Activated CD4-positive, alpha-beta T cell treated with anti-CD3 and anti-CD28 coated beads, Interleukin-2, Interleukin-4, amounts not matched to agents 100 ng/mL and 50 ng/mL, durations not matched to agents 16 hours and 8 hours (primary cell): ENCODE data around the gene GJC1.

Experiments
- DNase-seq: peaks from one replicate; pipeline ENCODE4 v3.0.0-alpha.2; 2020; ENCODE audit warnings: low spot score

The GJC1 gene

GRCh38 chr17:44798356-44798755, 31.7 kb downstream of the GJC1 start:
- no peak for DNase-seq

DNA sequence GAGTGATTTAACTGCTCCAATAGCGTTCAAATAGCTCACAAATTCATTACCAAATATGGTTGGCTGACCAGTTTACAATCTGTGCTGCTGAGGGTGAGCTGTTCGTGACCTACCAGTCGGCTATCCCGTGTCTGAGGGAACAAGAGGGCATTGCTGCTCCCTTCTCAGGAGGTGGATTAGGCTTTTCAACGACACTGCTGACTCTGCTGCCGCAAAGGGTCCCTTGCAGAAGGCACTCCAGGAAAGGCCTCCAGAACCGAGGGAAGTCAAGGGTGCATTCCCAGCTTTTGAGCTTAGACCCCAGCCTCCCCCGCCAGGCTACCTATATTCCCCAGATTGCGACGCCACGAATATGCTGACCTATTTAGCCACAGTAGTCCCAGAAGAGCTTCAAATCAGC, 32.3 kb downstream of the GJC1 start:
- DNase-seq: no peak

DNA sequence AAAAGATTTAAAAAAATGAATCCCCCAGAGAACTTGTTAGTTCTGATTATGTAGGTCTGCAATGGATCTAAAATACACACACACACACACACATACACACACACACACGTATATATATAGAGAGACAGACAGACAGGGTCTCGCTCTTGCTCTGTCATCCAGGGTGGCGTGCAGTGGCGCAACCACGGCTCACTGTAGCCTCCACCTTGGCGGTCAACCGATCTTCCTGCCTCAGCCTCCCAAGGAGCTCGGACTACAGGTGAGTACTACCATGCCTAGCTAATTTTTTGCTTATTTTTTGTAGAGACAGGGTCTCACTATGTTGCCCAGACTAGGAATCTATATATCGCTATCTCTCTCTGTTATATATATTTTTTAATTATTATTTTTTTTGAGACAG, 33.4 kb downstream of the GJC1 start:
- no peak for DNase-seq

DNA sequence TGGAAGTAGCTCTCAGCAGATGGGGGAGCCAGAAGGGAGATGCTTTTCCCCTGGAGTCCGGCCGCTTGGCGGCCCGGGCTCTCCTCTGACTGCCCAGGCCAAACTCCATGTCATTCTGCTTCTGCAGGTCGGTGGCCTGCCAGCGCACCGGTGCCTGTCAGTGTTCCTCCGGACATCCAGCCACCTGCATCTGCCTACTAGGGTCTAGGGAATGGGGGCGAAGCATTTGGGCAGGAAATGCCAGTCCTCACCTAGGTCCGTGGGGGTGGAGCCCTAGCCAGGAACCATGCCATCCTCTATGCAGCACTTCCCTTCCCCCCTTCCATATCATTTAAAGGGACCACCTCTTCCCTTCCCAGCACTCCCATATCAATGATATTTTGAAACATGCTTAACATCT, 34.2 kb downstream of the GJC1 start:
- DNase-seq: no peak

- DNase-seq: no peak
These were observed 34.7 kb downstream of the GJC1 start for GRCh38 chr17:44795421-44795820.

DNA sequence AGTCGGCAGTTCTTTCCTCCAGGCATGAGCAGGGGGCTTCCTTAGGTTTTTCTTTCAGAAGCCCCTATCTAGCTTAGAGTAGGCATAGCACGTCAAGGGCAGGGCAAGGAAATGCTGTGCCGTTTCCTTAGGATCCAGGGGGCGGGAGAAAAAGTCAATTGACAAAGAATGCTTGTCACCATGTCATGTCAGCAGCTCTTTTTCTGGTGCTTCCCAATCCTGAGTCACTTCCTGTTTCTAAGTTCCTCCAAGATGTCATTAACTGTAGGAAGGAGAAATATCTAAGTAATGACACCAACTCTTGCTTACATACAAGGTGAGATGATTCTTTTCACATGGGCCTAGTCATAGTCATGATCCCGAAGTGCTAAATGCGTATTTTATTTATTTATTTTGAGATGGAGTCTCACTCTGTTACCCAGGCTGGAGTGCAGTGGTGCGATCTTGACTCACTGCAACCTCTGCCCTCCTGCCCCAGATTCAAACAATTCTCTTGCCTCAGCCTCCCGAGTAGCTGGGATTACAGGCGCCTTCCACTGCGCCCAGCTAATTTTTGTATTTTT, 35.2 kb downstream of the GJC1 start:
- no peak for DNase-seq

DNA sequence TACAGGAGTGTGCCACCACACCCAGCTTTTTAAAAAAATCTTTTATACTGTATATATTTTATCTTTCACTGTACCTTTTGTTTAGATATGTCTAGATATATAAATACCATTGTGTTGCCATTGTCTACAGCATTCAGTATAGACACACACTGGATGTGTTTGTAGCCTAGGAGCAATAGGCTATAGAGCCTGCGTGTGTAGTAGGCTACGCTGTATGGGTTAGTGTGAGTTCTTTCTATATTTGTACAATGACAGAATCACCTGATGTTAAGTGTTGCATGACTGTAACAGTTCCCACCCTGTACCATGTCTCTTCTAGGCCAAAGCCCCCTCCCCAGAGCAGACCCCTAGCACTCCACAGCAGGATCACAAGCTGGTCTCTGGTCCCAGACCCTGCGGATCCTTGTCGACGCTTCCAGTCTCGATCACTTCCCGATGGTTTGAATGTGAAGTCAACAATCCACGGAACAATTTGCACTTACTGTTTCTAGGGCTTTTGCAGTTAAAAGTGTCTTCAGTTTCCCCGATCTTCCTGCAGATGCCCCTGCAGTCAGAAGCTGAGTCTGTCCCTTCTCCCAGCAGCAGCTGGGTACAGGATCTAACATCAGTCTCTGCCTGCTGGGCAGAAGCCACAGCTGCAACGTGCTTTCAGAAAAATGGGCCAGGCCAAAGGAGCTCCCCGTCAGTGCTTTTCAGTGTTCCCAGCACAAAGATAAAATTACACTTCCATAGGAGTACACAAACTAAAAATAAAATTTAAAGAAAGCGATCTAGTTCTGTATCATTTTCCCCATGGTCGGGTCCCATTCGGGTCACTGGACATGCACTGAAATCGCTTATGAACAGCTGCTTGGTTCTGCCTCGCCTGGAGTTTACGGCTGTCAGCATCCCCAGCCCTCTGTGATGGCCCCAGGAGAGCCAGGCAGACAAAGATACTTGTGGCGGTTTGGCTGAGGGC, 35.9 kb downstream of the GJC1 start:
- no peak for DNase-seq

DNA sequence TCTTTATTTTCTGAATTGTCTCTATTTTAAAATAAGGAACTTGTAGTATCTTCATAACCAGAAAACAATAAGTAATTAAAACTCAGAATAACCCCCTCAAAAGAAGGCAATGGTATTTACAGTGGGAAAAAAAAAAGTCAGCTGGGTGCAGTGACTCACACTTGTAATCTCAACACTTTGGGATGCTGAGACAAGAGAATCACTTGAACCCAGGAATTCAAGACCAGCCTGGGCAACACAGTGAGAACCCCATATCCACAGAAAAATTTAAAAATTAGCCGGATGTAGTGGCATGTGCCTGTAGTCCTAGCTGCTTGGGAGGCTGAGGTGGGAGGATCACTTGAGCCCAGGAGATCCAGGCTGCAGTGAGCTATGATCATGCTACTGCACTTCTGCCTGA, 37.8 kb downstream of the GJC1 start:
- no peak for DNase-seq

- DNase-seq: no peak
These were observed 41.9 kb downstream of the GJC1 start for GRCh38 chr17:44788139-44788538.

DNA sequence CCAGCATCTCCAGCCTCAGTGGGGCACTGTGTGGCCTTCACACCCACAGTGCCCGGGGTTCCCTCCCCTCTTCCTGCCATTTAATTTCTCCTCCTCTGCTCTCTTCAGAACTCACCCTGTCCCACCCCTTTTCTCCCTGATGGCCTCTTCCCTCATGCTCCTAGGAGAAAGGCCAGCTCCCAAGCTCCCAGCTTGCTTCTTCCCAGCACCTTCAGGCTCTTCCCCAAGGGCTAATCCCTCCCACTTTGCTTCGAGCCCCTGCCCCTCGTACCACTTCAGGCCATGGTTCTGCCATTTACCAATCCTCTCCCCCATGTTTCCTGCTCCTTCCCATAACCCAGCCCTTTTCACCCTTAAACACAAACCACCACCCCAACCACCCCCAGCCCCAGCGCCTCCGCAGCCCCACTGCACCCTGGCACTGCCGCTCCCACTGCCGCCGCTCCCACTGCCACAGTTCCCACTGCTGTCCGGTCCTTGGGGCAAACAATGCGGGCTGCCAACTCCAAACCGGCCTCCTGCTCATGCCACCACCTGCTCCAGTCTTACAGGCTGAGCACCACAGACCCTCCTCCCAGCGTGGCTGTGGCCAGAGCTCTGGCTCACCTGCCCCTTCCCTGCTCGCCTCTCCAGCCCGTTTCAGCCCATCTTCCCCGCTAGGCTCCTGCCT, 42.7 kb downstream of the GJC1 start:
- no peak for DNase-seq

- no peak for DNase-seq
These were observed 43.5 kb downstream of the GJC1 start for GRCh38 chr17:44786551-44787081.

DNA sequence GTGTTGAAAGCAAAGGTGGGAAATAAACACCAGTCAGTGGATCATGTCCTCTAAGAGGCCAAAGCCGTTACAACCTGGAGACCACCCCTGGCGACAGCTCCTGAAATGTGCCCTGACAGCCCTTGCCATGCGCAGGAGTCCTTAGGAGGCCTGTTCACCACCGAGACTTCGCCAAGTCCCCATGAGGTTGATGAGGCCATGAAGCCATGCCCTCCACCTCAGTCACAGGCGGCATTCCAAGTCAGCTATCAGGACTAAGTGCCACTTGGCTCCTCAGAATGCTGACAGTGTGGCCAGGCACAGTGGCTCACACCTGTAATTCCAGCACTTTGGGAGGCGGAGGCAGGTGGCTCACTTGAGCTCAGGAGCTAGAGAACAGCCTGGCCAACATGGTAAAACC, 44.2 kb downstream of the GJC1 start:
- no peak for DNase-seq

DNA sequence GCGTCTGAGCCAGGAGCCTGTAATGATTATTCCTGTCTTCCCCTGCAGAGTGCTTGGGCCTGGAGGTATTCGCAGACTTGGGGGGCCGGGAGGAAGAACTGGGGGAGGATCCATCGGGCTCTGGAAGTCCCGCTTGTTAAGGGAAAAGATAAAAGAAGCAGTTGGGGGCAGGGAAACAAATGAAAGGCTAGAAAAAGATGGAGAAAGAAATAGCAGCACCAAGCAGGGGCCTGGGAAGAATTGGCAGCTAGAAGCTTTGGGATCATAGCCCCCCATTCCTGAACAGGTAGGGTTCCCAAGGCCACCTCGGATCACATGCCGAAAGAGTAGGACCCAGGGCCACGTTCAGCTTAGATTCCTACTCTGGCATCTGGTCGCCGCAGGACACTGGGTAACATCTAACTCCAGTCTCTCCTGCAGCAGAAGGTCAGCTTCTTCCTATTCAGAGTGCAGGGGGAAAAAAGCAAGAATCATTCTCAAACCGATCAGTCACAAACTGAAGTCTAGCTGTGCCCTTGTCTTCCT, 47.7 kb downstream of the GJC1 start:
- no peak for DNase-seq

- no peak for DNase-seq
These were observed 48.3 kb downstream of the GJC1 start for GRCh38 chr17:44781551-44782325.

GRCh38 chr17:44780845-44781480, 49.1 kb downstream of the GJC1 start:
- DNase-seq: no peak

GRCh38 chr17:44780161-44780560, 49.9 kb downstream of the GJC1 start:
- no peak for DNase-seq

GRCh38 chr17:44779211-44780025, 50.7 kb downstream of the GJC1 start:
- peak; percentile 83 for DNase-seq

DNA sequence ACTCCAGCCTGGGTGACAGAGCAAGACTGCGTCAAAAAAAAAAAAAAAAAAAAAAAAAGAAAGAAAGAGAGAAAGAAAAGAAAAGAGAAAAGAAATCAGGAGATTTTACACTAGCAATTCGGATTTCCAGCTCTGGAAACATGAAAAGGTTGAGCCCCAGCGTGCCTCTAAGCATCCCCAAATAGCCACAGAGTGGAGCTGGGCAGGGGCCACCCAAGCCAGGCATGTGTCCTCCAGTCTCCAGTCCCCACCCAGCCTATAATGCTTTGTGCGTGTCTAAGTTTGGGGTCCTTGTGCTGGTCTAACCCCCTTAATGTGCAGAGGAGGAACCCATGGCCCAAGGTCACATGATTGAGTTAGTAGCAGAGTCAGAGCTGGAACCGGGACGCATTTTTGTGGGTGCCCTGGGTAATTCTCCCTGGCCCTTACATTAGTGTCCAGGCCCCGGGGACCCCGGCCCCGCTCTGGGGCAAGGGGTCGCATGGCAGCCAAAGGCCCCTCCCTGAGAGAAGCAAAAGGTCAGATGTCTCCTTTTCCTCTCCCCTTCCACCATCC, 51.4 kb downstream of the GJC1 start:
- no peak for DNase-seq

DNA sequence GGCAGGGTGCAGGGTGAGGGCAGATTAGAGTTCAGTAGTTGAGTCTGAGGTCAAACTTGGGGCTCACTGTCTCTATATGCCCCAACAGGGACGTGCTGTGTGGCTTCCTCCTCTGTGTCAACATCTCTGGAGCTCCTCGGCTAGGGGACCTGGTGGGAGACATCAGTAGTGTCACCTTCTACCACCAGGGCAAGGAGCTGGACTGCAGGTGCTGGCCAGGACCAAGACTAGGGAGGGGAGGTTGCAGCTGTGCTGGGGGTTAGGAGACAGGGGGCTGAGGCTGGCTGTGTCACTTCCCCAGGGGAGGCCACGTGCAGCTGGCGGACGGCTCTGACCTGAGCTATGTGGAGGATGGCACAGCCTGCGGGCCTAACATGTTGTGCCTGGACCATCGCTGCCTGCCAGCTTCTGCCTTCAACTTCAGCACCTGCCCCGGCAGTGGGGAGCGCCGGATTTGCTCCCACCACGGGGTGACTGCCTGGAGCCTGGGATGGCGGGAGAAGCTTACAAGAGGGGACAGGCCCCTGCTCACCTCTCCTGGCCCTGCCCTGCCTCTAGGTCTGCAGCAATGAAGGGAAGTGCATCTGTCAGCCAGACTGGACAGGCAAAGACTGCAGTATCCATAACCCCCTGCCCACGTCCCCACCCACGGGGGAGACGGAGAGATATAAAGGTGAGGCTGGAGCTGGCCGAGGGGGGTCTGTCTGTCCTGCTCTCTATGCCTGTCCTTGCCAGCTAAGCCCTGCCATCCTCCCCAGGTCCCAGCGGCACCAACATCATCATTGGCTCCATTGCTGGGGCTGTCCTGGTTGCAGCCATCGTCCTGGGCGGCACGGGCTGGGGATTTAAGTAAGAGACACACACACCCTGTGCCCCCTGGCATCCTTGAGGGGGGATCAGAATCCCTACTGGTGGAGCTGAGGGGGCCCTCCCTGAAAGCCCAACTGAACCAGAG, 52.4 kb downstream of the GJC1 start:
- DNase-seq: no peak
